Right lobe of liver (tissue), 6 donors: ENCODE measurements around the gene FOXK2. TPM values are rescaled to one million over a fixed set of nuclear protein-coding genes. Genes with fewer than 3 reads are reported as not detected.

Experiments
- ATAC-seq, 4 donors: fragments of 200-7000 bp; cut with Tn5 transposase; one replicate each; pipeline ENCODE4 v1.9.1; 2020; ENCODE audit warnings: mild to moderate bottlenecking in 4 of 4, moderate library complexity in 4 of 4
- DNase-seq, 3 donors: peaks; one replicate each; pipeline ENCODE4 v3.0.0-alpha.2; 2020
- H3K27ac ChIP-seq, 3 donors: fragments of 200-600 bp; one replicate each; pipeline ENCODE4 v1.8.0; 2022
- H3K27me3 ChIP-seq, 2 donors: fragments of 200-600 bp; one replicate each; pipeline ENCODE4 v1.8.0; 2022
- H3K36me3 ChIP-seq, 4 donors: fragments of 200-600 bp; sonication (generic) in 1 of 4; one replicate each; pipeline versions ENCODE4 v1.5.1 to v1.8.0; 2017 to 2022; ENCODE audit warnings: control low read depth in 1 of 4
- H3K4me1 ChIP-seq, 4 donors: fragments of 200-600 bp; sonication (generic) in 1 of 4; one replicate each; pipeline versions ENCODE4 v1.5.1 to v1.8.0; 2017 to 2022; ENCODE audit warnings: control low read depth in 1 of 4
- H3K4me3 ChIP-seq, 3 donors: fragments of 200-600 bp; one replicate each; pipeline ENCODE4 v1.8.0; 2022
- H3K9me3 ChIP-seq, 4 donors: fragments of 200-600 bp; sonication (generic) in 1 of 4; one replicate each; pipeline versions ENCODE4 v1.5.1 to v1.8.0; 2017 to 2022; ENCODE audit warnings: control low read depth in 1 of 4
- CTCF ChIP-seq, 4 donors: fragments of 200-600 bp in 3 of 4; fragments of 450-650 bp in 1 of 4; IDR thresholded peaks; one replicate each; pipeline versions ENCODE4 v1.5.1 to v1.8.0; 2016 to 2022; ENCODE audit warnings: antibody characterized with exemption in 4 of 4, mild to moderate bottlenecking in 2 of 4
- POLR2A ChIP-seq: fragments of 450-650 bp; IDR thresholded peaks from one replicate; pipeline ENCODE4 v1.6.1; 2017; ENCODE audit warnings: antibody characterized with exemption, mild to moderate bottlenecking
- WGBS: methylation state at CpG from one replicate; pipeline ENCODE4 v1.1.6; 2018; ENCODE audit warnings: low coverage, low lambda C conversion rate; ENCODE audit not compliant: insufficient coverage; ENCODE audit errors: missing lambda C conversion rate; 5-methylcytosine and 5-hydroxymethylcytosine counted together
- intact Hi-C, 2 donors: fragments of 100-400 bp; cut with DNase I; formaldehyde crosslinking; loops; one replicate each; pipeline versions ENCODE4 v1.11.2 to v1.14.1; 2022
- total RNA-seq, 6 experiments: library from RNA; depleted of rRNA in 2 of 6; stranded (reverse); fragments of >200 nt in 2 of 6; fragmentation: NEBNext Ultra II Directional in 3 of 6; extraction: Animal tissue kit (Norgen Biotek cat#: 25700) in 3 of 6; gene quantifications; one replicate each; pipeline versions ENCODE4 v1.1.0 to v1.2.4, GENCODE V29; 2016 to 2023
- donor health status: DM: no; HTN: yes; CAD: no.
- donor health status: DM: no; HTN: no; CAD: no.
- donor health status: DM: no; HTN: no; CAD: no.
- donor health status: DM: no; HTN: yes; CAD: no.
- donor health status: DM: no; HTN: yes; CAD: no.

The FOXK2 gene
- total RNA-seq, 6 experiments from 2014 or later, result 14.1 to 20.5 (median 16.1) TPM

- Histone ChIP-seq H3K4me3 (no peak overlapping the region), H3K9me3 (no peaks in the 10 kb centered on the region), H3K4me1 (peaks cover 0 to 2% (median 0%) of the 10 kb centered on the region in 4 donors), H3K27ac (no peak overlapping the region), H3K36me3 (peaks cover 0 to 29% (median 4%) of the 10 kb centered on the region in 4 donors), H3K27me3 (no peaks in the 10 kb centered on the region)
- intact Hi-C loops, result no loop called here
- WGBS, result 83% methylated on average over 6 of the region's 21 CpGs
- no peak for DNase-seq
- TF ChIP-seq POLR2A, result no peak
- TF ChIP-seq CTCF (IDR thresholded peaks at IDR 0.05), result no peak
- ATAC-seq, result no peak
These were observed 29.6 kb upstream of the FOXK2 start for GRCh38 chr17:82489851-82490511.

GRCh38 chr17:82490512-82491195 is 28.9 kb upstream of the FOXK2 start:
- ATAC-seq, result no peak
- 85% methylated on average over 13 of the region's 25 CpGs for WGBS
- Histone ChIP-seq H3K4me1 (peaks cover 0 to 2% (median 0%) of the 10 kb centered on the region in 4 donors), H3K36me3 (peaks cover 0 to 22% (median under 1%) of the 10 kb centered on the region in 4 donors), H3K27ac (no peak overlapping the region), H3K27me3 (no peaks in the 10 kb centered on the region), H3K4me3 (no peak overlapping the region), H3K9me3 (no peaks in the 10 kb centered on the region)
- intact Hi-C loops, result no loop called here
- DNase-seq, result no peak
- no peak for TF ChIP-seq CTCF (IDR thresholded peaks at IDR 0.05)
- TF ChIP-seq POLR2A, result no peak

GRCh38 chr17:82491196-82491530 is 28.4 kb upstream of the FOXK2 start:
- peaks cover 0 to 2% (median 0%) of the 10 kb centered on the region in 4 donors for H3K4me1 ChIP-seq
- DNase-seq (no peak), ATAC-seq (no peak)
- no peak overlapping the region for H3K4me3 ChIP-seq
- no peaks in the 10 kb centered on the region for H3K27me3 ChIP-seq
- no peak overlapping the region for H3K27ac ChIP-seq
- no peaks in the 10 kb centered on the region for H3K9me3 ChIP-seq
- WGBS, result no CpG with 5 or more reads among the region's 10 CpGs
- no peak for TF ChIP-seq CTCF (IDR thresholded peaks at IDR 0.05)
- no peak for TF ChIP-seq POLR2A
- H3K36me3 ChIP-seq, result peaks cover 0 to 18% (median 0%) of the 10 kb centered on the region in 4 donors
- intact Hi-C loops, result no loop called here

- no peak for ATAC-seq
- DNase-seq, result no peak
- Histone ChIP-seq H3K9me3 (no peaks in the 10 kb centered on the region), H3K27me3 (no peaks in the 10 kb centered on the region), H3K27ac (no peak overlapping the region), H3K36me3 (peaks cover 0 to 14% (median 0%) of the 10 kb centered on the region in 4 donors), H3K4me1 (peaks cover 0 to 2% (median under 1%) of the 10 kb centered on the region in 4 donors), H3K4me3 (no peak overlapping the region)
- 100% methylated on average over 4 of the region's 15 CpGs for WGBS
- TF ChIP-seq CTCF (IDR thresholded peaks at IDR 0.05) (no peak), POLR2A (no peak)
- intact Hi-C loops, result no loop called here
These were observed 28.0 kb upstream of the FOXK2 start for GRCh38 chr17:82491533-82491932.
